H1 (cell line): ENCODE data around the gene C19orf12.

Experiments used
- CTCF ChIP-seq, 3 experiments: IDR thresholded peaks; 1 replicate in 2 of 3; 2 replicates in 1 of 3; pipeline versions ENCODE4 v1.5.1 to v1.6.1; 2011; ENCODE audit warnings: low read length in 3 of 3, mild to moderate bottlenecking in 3 of 3, inconsistent platforms in 2 of 3, low read depth in 1 of 3, moderate library complexity in 1 of 3; ENCODE audit not compliant: insufficient read depth in 1 of 3; ENCODE audit errors: control extremely low read depth in 1 of 3
- MAX ChIP-seq: IDR thresholded peaks from 2 replicates; pipeline ENCODE4 v1.6.1; 2012; ENCODE audit warnings: inconsistent platforms
- POLR2AphosphoS5 ChIP-seq: IDR thresholded peaks from 2 replicates; pipeline ENCODE4 v1.6.1; 2011; ENCODE audit warnings: low read depth, low read length
- RAD21 ChIP-seq, 2 experiments: IDR thresholded peaks in 1 of 2; conservative IDR thresholded peaks in 1 of 2; 2 replicates each; pipeline ENCODE4 v1.6.1; 2011; ENCODE audit warnings: low read depth in 2 of 2, low read length in 2 of 2, improper control_type of control experiment in 1 of 2, inconsistent platforms in 1 of 2, mild to moderate bottlenecking in 1 of 2, moderate library complexity in 1 of 2
- RNF2 ChIP-seq: fragments of 200-900, 300-1000 bp; sonication (generic); IDR thresholded peaks from 2 replicates; pipeline ENCODE4 v1.7.1; 2016; ENCODE audit warnings: borderline replicate concordance, low read depth, mild to moderate bottlenecking, antibody characterized with exemption, low read length; ENCODE audit not compliant: poor library complexity, severe bottlenecking; ENCODE audit errors: missing control alignments
- SP2 ChIP-seq: IDR thresholded peaks from 2 replicates; pipeline ENCODE4 v1.6.1; 2012; ENCODE audit warnings: mild to moderate bottlenecking, low read length, inconsistent platforms

GRCh38 chr19:29666578-29667386 lies 48.3 kb downstream of the C19orf12 start:
- TF ChIP-seq RAD21 (IDR thresholded peaks at IDR 0.05 in 1 of 2, conservative IDR thresholded peaks at IDR 0.05 in 1 of 2; ENCODE audit: low read depth in 2 of 2, low read length in 2 of 2) = no peak
- TF ChIP-seq MAX = 0 out of 2 replicates have a peak, but pooled peaks have one; percentile 8
- no peak for TF ChIP-seq SP2
- TF ChIP-seq POLR2AphosphoS5 = no peak
- no peak for TF ChIP-seq CTCF (IDR thresholded peaks at IDR 0.05; ENCODE audit: control extremely low read depth in 1 of 3, insufficient read depth in 1 of 3, low read depth in 1 of 3, low read length in 3 of 3)
- TF ChIP-seq RNF2 = no peak
